Mononuclear cell (primary cell): ENCODE results near the gene PRXL2A. TPM values are rescaled to one million over a fixed set of nuclear protein-coding genes. Genes with fewer than 3 reads are reported as not detected.
A peak's percentile ranks its signal among the peaks of the same experiment; 100 is the strongest.

Experiments used
- H3K27me3 ChIP-seq: 2 replicates; pipeline ENCODE4 v1.6.0; 2011; ENCODE audit warnings: low read length, control low read depth; ENCODE audit not compliant: insufficient read depth
- H3K4me1 ChIP-seq: 2 replicates; pipeline ENCODE4 v1.5.1; 2011; ENCODE audit warnings: mild to moderate bottlenecking, low read length, control low read depth; ENCODE audit not compliant: insufficient read depth
- H3K4me3 ChIP-seq: 2 replicates; pipeline ENCODE4 v1.5.1; 2011; ENCODE audit warnings: mild to moderate bottlenecking, low read length, moderate library complexity
- H3K9me3 ChIP-seq: 2 replicates; pipeline ENCODE4 v1.5.1; 2011; ENCODE audit warnings: low read depth, mild to moderate bottlenecking, control low read depth, low read length
- total RNA-seq: library from RNA; depleted of rRNA; stranded (reverse); fragments of >200 nt; gene quantifications from one replicate; pipeline ENCODE4 v1.2.3, GENCODE V29; 2012

PRXL2A gene
- total RNA-seq, 1 donor, result 3.3 TPM

DNA sequence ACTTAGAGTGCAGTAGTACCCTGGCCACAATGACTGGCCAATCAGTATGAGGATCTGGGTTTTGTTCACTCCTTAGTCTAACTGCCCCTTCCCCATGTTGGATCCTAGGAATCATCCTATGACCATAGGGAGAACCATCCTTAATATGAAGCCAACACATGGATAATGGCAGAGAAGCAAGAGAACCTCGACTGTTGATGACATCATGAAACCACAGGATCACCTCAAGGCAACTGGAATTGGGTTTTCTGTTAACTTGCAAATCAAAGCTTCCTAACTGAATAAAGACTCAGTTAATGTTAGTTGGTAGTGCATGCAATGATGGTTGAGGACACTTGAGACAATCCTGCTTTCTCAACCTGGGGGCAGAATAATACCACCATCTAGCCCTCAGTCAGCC lies 3.3 kb upstream of the PRXL2A start:
- Histone ChIP-seq H3K9me3 (no peaks in the 10 kb centered on the region), H3K27me3 (peaks cover 6% of the 10 kb centered on the region), H3K4me3 (no peak overlapping the region), H3K4me1 (peaks cover 18% of the 10 kb centered on the region)

DNA sequence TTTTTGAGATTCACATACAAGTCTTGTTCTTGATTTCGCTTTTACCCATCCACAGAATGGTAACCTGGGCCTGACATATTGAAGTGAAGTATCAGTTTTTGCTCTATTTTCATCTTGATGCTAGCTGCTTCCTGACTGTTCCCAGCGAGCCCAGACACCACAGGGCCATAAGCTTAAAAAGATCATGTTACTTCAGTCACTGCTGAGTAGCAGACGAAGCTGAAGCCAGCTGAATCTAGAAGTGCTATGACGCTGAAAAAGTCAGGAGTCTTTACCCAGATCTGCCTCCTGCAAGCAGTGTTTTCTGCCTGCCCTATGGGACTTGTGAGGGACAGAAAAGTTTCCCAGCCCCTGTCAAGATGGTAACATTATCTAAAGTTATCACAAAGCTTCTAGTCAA lies 2.7 kb upstream of the PRXL2A start:
- Histone ChIP-seq H3K9me3 (no peaks in the 10 kb centered on the region), H3K27me3 (peaks cover 6% of the 10 kb centered on the region), H3K4me1 (peaks cover 18% of the 10 kb centered on the region), H3K4me3 (no peak overlapping the region)

DNA sequence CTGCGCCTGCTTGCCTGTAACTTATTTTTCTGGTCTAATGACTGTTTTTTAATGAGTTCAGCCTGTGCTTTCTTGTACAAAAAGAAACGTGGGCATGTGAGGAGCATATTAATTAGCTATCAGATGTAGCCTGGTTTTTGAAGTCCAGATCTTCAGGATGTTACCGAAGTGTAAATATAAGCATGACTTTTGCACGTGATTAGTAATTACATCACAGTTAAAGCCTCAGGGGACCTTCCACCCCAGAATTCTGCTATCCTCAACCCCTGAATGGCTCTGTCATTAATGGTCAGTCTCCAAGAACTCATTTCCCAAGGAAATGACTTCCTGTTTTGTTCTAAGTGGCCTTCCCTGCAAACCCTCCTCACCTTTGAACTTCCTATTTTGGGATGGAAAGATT lies 2.1 kb upstream of the PRXL2A start:
- Histone ChIP-seq H3K27me3 (peaks cover 6% of the 10 kb centered on the region), H3K4me3 (no peak overlapping the region), H3K4me1 (peaks cover 18% of the 10 kb centered on the region), H3K9me3 (no peaks in the 10 kb centered on the region)

DNA sequence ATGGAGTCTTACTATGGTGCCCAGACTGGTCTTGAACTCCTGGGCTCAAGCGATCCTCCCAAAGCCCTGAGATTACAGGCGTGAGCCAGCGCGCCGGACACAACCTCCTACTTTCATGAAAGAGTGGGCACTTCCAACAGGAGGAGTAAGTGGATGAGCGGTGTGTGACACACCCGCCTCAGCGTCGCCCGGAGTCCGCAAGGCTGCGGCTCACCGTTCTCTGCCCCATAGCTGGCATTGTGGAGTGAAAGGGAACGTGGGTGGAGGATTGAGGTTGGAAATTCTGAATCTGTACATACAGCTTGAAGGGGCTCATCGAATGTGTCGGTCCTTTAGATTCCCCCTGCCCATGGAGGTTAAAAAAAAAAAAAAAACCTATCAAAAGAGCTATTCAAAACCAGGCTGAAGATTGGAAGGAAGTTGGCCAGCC lies 524 bp upstream of the PRXL2A start:
- Histone ChIP-seq H3K4me3 (peak overlapping the region; percentile 57), H3K9me3 (no peaks in the 10 kb centered on the region), H3K4me1 (peaks cover 18% of the 10 kb centered on the region), H3K27me3 (peaks cover 6% of the 10 kb centered on the region)

DNA sequence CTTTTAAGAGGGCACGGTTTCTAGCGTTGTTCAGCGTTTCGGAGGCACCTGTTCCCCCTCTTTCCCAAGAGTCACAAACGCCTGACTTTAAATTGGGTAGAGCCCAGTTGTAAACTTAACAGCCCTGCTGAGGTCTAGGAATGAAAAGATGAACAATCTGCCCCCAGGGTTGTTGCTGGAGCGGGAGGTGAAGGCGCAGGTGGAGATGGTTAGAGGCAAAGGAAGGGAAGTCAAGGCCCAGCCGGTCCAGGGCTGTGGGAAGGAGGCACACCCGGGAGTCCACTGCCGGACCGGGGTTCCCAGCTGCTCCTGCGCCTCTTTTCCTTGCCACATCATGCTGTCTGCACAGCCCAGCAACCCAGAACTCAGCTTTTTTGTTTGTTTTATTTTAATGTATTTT lies 770 bp downstream of the PRXL2A start:
- H3K27me3 ChIP-seq, result peaks cover 6% of the 10 kb centered on the region
- peaks cover 25% of the 10 kb centered on the region for H3K4me1 ChIP-seq
- no peaks in the 10 kb centered on the region for H3K9me3 ChIP-seq
- peak overlapping the region; percentile 57 for H3K4me3 ChIP-seq

DNA sequence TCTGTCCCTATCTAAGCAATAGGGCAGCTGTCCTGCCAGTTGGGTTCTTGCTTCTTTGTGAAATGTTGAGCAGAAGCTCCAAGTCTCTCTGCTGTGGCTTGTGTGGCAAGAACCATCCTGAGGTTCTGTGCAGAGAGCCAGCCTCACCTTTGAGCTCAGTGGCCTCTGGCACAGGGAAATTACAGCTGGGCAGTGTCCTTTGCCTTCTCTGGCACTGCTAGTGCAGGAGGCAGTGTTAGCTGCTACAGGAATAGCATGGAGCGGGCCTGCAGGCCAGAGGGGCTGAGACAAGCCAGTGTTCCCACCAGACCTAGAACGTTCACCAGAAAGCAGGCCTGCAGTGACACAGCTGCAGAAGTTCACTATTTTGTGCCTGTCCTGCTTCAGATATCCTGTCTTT lies 1.8 kb downstream of the PRXL2A start:
- Histone ChIP-seq H3K27me3 (peaks cover 6% of the 10 kb centered on the region), H3K4me3 (no peak overlapping the region), H3K9me3 (no peaks in the 10 kb centered on the region), H3K4me1 (peaks cover 25% of the 10 kb centered on the region)

DNA sequence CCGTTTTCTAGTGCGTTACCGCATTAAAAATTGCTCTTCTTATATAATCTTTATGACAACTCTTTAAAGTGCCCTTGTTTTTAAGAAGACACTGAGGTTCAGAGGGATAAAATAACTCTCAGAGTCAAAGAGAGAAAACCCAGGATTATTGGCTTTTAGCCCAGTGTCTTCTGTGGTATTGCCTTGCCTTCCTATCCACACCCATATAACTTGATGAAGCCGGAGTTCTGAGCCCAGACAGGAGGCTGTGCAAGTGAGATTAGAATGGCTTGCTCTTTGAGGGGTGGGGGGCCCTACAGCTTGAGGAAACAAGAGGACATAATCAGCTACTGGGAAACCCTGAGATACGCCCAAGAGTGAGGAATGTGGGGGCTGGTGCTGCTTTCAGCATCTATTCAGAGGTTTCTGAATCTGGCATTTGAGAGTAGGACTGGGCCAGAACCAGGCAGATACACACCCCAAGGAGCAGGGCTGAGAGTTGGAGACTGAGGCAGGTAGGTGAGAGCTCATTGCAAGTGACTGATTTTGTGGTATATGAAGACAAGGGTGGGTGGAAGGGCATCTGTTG lies 2.3 kb downstream of the PRXL2A start:
- no peaks in the 10 kb centered on the region for H3K9me3 ChIP-seq
- peaks cover 25% of the 10 kb centered on the region for H3K4me1 ChIP-seq

DNA sequence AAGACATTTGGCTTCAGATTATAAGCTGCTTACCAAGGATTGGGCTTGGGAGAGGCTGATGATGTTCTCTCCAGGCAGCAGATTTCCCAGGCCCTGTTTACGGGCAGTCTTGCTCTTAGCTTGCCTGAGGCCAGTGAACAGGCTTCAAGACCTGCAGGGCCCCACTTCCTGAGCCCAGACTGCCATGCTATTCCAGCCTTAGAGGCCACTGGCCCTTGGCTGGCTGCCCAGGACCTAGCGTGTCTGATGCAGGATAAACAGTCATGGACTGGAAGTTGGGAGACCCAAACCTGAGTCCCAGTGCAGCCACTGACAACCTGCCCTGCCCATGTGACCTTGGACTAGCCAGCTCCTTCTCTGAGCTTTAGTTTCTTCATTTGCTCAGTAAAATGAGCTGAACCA lies 2.9 kb downstream of the PRXL2A start:
- Histone ChIP-seq H3K9me3 (no peaks in the 10 kb centered on the region), H3K27me3 (peaks cover 6% of the 10 kb centered on the region), H3K4me3 (no peak overlapping the region), H3K4me1 (peaks cover 25% of the 10 kb centered on the region)

More for the DNA sequence above, 2.3 kb downstream of the PRXL2A start:
- Histone ChIP-seq H3K4me3 (no peak overlapping the region), H3K27me3 (peaks cover 6% of the 10 kb centered on the region)

DNA sequence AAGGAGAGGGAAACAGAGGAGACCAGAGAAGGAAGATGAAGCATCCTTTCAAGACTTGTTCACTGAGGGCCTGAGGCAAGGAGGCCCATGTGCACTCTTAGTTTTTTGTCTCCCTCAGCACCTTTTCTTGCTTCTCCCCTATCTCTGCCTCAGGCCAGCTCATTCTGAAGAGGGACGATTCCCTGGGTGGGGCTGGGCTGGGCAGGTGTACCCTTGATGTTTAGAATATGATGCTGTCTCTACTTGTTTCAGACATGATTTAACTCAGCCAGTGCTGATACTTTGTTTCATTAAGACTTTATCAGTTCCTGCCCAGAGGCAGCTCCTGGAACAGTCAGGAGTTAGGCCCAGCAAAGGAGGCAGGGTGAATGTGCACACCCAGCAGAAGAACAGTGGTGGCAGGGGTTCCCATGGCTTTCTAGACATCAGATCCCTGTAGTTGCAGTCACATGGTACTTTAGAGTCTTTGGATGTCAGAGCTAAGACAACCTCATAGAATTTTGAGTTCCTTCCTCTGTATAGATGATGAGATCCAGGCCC lies 3.4 kb downstream of the PRXL2A start:
- Histone ChIP-seq H3K4me1 (peaks cover 25% of the 10 kb centered on the region), H3K9me3 (no peaks in the 10 kb centered on the region), H3K27me3 (peaks cover 6% of the 10 kb centered on the region), H3K4me3 (no peak overlapping the region)

DNA sequence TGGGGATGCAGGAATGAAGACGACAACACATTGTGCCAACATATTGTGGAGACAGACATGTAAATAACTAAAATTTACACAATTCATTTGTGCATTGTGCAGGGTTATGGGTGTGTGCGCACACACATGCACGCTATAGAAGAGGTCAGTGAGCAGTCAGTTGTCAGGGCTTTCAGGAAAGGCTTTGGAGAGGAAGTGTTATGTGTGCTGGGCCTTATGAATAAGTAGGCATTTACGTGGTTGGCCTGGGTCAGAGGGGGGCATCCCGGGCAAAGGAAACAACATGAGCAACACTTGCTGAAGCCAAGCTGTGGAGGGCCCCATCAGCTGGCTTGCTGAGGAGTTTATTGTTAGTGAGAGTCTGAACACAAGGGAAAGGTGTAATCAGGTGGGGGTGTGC lies 4.1 kb downstream of the PRXL2A start:
- H3K4me1 ChIP-seq, result peaks cover 23% of the 10 kb centered on the region
- no peak overlapping the region for H3K4me3 ChIP-seq
- peaks cover 3% of the 10 kb centered on the region for H3K27me3 ChIP-seq

DNA sequence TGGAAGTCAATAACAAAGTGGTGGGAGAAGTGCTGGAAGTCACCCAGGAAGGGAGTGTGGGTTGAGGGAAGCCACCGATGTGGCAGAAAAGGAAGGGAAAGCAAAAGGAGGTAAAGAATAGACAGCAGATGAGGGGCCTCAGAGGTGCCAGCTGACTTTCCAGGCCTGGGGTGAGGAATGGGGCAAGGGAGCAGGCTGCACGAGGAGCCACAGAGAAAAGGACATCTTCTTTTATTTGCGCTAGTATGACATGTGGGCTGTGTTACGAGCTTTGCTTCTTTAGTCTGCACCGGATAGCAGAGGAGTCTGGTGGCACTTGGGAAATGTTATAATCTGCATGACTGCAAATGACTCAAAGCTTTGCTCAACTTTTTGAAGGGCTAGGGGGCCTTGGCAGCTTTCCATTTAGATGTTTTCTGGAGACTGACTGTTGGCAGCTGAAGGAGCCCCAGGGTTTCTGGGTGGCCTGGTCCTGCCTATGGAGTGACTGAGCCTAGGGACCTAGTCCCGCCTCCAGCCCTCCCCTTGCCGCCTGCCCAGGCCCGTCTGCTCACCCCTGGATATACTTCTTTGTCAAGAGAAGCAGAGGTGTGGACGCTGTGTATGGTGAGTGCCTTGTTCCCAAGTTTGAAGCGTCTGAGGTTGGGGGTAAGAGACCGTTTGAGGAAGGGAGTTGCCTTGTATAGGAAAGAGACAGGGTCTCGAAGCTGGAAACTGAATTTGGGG lies 5.1 kb downstream of the PRXL2A start:
- no peaks in the 10 kb centered on the region for H3K9me3 ChIP-seq
- no peak overlapping the region for H3K4me3 ChIP-seq
- H3K4me1 ChIP-seq, result peaks cover 16% of the 10 kb centered on the region
- H3K27me3 ChIP-seq, result no peaks in the 10 kb centered on the region

More for the DNA sequence above, 4.1 kb downstream of the PRXL2A start:
- H3K9me3 ChIP-seq, result no peaks in the 10 kb centered on the region

DNA sequence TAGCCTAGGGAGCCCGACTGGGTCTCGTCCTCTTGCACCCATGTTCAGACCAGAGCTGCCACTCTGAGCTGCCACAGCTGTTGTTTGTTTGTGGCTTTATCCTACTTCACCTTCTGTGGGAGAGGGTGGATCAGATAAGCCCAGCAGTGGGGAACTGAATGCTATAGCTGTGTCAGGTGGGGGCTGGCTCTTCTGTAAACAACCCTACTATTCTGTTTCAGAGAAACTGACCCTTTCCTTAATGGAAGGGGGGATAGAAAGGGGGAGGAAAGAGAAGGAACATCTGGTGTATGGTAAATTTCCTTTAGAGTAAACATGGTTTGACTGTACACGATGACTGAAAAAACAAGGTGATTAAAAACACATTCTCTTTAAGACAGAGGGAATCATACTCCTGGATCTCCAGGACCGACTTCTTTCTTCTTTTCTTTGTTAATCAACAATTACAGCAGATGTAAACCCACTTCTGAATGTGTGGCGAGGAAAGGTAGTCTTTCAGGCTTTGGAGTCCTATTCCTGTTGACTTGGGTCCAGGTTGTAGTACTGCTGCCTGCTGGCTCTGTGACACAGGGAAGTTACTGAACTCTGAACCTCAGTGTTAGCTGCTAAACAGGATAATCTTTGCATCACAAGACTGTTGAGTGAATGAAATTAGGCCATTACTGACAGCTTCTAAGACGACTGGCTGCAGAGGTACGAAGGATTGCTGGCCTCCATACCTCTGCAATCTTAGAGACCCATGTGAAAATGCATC lies 6.0 kb downstream of the PRXL2A start:
- Histone ChIP-seq H3K27me3 (no peaks in the 10 kb centered on the region), H3K4me1 (peaks cover 8% of the 10 kb centered on the region), H3K9me3 (no peaks in the 10 kb centered on the region), H3K4me3 (no peak overlapping the region)

DNA sequence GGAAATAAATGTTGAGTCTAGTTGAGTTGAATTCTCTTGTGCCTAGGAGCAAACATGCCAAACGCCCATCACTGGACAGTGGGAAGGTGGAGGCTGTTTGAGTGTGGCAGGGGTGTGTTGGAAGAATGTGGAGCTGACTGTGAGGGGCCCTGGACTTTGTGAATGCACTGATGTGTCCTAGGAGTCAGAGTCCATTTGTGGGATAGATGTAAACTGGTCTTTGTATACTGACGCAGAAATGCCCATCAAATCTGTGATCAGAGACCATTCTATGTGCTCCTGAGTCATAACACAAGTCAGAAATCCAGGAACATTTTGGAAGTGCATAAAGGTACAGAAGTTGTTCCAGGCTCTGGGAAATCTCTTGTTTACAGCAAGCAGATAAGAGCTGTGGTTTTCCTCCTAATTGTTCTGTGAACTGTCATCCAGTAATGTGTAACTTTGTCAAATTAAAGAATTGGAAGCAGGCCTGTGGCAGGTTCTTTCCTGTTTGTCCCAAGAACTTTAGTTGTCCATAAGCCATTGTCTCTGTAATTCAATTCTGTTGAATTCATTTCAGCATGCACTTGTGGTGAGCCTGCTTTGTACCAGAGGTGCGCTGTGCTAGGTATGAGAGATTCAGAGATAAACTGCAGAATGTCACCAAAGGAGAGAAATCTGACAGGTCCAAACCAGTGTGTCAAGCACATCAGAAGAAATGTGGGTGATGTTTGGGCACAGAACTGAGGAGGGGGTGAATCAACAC lies 7.6 kb downstream of the PRXL2A start:
- Histone ChIP-seq H3K9me3 (no peaks in the 10 kb centered on the region), H3K27me3 (no peaks in the 10 kb centered on the region), H3K4me1 (peaks cover 7% of the 10 kb centered on the region), H3K4me3 (no peak overlapping the region)

DNA sequence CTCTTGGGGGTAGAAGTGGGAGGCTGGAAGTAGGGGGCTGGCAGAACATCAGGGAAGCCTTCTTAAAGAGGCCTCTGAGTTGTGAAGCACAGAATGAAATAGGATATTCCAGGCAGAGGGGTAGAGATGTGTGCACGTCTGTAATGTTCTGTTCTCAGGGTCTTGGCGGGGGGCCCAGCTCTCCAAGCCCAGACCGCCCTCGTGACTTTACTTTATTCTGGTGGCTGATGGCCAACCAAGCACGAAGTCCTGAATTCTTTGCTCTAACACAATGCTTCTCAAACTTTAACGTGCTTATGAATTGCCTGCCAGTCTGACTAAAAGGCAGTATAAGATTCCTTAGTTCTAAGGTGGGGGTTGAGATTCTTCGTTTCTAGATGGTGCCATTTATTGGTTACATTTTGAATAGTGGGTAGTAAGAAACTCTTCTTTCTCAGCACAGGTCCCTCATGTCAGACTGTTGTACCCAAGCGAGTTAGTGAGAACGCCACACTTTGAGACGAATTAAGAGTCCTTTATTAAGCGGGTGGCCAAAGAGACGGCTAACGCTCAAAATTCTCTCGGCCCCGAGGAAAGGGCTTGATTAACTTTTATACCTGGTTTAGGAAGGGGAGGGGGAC lies 8.2 kb downstream of the PRXL2A start:
- peaks cover 13% of the 10 kb centered on the region for H3K4me1 ChIP-seq
- no peaks in the 10 kb centered on the region for H3K9me3 ChIP-seq
- no peak overlapping the region for H3K4me3 ChIP-seq
- no peaks in the 10 kb centered on the region for H3K27me3 ChIP-seq
